ENCODE data around the gene DEK.

- TF ChIP-seq CTCF (IDR thresholded peaks at IDR 0.05; ENCODE audit: low read depth, low read length) (no peak), POLR2A (IDR thresholded peaks at IDR 0.05; ENCODE audit: extremely low read depth, insufficient read length) (no peak)
Observed at GRCh38 chr6:18265787-18266522, 1.6 kb upstream of the DEK start.
